Esophagus (tissue), 2 donors: ENCODE data around the gene TWNK. TPM values are rescaled to one million over a fixed set of nuclear protein-coding genes. Genes with fewer than 3 reads are reported as not detected.
A peak's percentile ranks its signal among the peaks of the same experiment; 100 is the strongest.

Experiments used
- H3K27ac ChIP-seq, 2 donors: one replicate each; pipeline ENCODE4 v1.5.1; 2013; ENCODE audit warnings: low read depth in 2 of 2, mild to moderate bottlenecking in 2 of 2, inconsistent platforms in 1 of 2, low read length in 1 of 2, moderate library complexity in 1 of 2
- H3K27me3 ChIP-seq, 2 donors: one replicate each; pipeline ENCODE4 v1.6.1; 2013; ENCODE audit warnings: low read length in 2 of 2, control low read depth in 1 of 2, mild to moderate bottlenecking in 1 of 2; ENCODE audit not compliant: insufficient read depth in 2 of 2, control insufficient read depth in 1 of 2
- H3K36me3 ChIP-seq, 2 donors: one replicate each; pipeline ENCODE4 v1.6.1; 2013; ENCODE audit warnings: low read length in 1 of 2; ENCODE audit not compliant: control insufficient read depth in 2 of 2, insufficient read depth in 2 of 2
- H3K4me1 ChIP-seq, 2 donors: one replicate each; pipeline ENCODE4 v1.6.1; 2013; ENCODE audit warnings: low read length in 1 of 2; ENCODE audit not compliant: control insufficient read depth in 2 of 2, insufficient read depth in 2 of 2
- H3K4me3 ChIP-seq, 2 donors: one replicate each; pipeline ENCODE4 v1.5.1; 2013; ENCODE audit warnings: low read length in 2 of 2, mild to moderate bottlenecking in 2 of 2, low read depth in 1 of 2, moderate library complexity in 1 of 2
- H3K9me3 ChIP-seq, 2 donors: one replicate each; pipeline ENCODE4 v1.6.1; 2013; ENCODE audit warnings: mild to moderate bottlenecking in 2 of 2, low read depth in 1 of 2, low read length in 1 of 2, moderate library complexity in 1 of 2; ENCODE audit not compliant: control insufficient read depth in 2 of 2, insufficient read depth in 1 of 2
- WGBS, 2 donors: extraction: QIAGEN DNeasy Blood & Tissue Kit; methylation state at CpG; one replicate each; pipeline ENCODE4 v1.1.7; 2013; 5-methylcytosine and 5-hydroxymethylcytosine counted together
- polyA plus RNA-seq, 2 donors: library from polyadenylated mRNA; stranded (reverse); fragments of 200-250 nt; gene quantifications; one replicate each; pipeline ENCODE4 v1.2.3, GENCODE V29; 2013
- donor health status: healthy with polysubstance abuse.
- donor health status: Bipolar disorder and iron deficiency.

The TWNK gene
- polyA plus RNA-seq, 2 donors = 3.6 to 7.1 TPM

DNA sequence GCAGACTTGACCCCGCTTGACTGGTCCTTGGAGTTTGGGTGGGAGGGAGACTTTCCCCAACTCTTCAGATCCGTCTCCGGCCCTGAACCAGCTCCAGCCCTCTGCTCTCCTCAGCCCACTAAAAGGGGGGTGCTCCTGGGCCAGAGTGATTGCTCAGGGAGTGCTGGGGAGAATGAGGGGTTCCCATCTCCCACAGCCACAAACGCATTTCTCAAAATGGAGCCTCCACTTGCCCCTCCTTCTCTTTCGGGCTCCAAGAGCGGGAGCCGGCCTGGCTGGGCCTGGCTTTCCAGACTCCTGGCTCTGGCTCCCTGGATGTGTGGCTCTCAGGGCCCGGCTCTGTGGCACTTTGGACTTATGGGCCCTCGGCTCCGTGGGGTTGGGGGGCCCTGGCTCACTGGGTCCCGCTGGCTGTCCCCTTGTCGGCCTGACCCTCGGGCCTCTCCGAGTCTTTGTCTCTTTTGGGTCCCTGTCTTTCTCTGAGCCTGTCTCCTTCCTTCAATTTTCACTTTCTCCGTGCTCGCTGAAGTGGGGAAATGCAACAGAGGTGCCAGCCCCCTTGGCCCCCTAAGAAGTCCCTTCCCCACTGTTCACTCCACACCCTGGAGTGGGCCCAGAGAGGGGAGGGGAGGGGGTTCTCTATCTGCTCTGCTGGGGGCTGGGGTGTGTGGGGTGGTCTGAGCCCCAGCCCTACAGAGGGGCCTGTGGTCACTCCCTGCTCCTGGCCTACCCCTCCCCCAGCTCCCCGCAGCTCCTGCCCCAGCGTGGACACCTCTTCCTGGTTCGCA, 13.0 kb downstream of the TWNK start:
- Histone ChIP-seq H3K4me1 (peaks cover 3 to 17% of the 10 kb centered on the region in 2 donors), H3K9me3 (no peaks in the 10 kb centered on the region), H3K27ac (peak overlapping the region; percentile 95 to 98), H3K27me3 (no peaks in the 10 kb centered on the region), H3K4me3 (peak overlapping the region; percentile 63 to 83), H3K36me3 (peaks cover 4 to 16% of the 10 kb centered on the region in 2 donors)
- 10 to 15% methylated on average over 19 of the region's 19 CpGs for WGBS, 2 donors

DNA sequence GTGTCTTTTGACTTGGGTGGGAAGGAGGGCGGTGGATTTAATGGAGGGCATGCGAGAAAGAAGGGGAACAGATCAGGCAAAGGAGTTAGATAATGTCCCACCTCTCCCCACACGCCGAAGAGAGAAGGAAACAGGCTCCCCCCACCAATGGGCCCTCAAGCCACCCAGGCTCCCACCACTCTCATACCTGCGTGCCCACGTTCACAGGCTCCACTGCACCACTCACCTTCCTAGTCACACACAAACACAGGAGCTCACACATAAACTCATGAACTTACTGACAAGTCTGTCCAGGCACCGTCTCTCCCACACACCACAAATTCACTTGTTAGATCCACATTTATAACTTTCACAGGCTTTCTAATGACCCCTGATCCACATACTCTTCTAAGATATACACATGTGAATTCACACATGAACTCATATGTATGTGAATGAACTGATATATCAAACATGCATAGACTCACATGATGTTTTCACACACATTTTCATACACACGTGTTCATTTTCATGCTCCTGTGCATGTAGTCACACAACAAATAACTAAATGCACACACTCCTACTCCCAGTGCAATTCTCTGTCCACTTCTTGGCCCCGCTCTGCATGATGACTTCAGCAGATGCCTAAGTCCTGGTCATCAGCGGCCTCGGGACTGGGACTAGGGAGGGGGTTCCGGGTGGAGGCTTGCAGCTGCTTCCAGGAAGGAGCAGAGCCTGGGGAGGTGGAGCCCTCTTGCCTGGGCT, 13.7 kb downstream of the TWNK start:
- WGBS, 2 donors = 28 to 39% methylated on average over 12 of the region's 12 CpGs
- H3K27me3 ChIP-seq = no peaks in the 10 kb centered on the region
- H3K36me3 ChIP-seq = peaks cover 4 to 21% of the 10 kb centered on the region in 2 donors
- peak overlapping the region; percentile 95 to 98 for H3K27ac ChIP-seq
- H3K4me1 ChIP-seq = peaks cover 3 to 17% of the 10 kb centered on the region in 2 donors
- H3K4me3 ChIP-seq = peak overlapping the region; percentile 63 to 83
- no peaks in the 10 kb centered on the region for H3K9me3 ChIP-seq

DNA sequence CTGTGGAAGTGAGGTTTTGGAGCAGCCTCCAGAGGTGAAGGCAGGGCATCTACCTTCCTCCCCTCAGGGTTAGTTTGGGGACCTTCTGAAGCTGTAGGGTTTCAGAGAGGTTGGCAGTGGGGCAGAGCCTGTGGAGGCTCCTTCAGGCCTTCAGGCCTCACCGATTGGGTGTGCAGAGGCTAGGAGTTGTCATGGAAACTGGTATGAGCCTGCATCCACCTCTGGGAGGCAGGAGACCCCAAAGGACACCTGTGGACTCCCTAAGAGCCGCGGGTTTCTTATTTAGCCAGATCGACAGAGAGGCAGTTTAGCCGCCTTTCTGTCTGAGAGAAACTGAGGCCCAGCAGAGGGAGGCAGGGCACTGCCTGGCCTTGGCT, 14.3 kb downstream of the TWNK start:
- Histone ChIP-seq H3K4me3 (no peak overlapping the region), H3K9me3 (no peaks in the 10 kb centered on the region), H3K27me3 (no peaks in the 10 kb centered on the region), H3K36me3 (peaks cover 4 to 26% of the 10 kb centered on the region in 2 donors), H3K4me1 (peaks cover 3 to 13% of the 10 kb centered on the region in 2 donors), H3K27ac (peak overlapping the region; percentile 50 to 78)
- 56 to 67% methylated on average over 5 of the region's 5 CpGs for WGBS, 2 donors

DNA sequence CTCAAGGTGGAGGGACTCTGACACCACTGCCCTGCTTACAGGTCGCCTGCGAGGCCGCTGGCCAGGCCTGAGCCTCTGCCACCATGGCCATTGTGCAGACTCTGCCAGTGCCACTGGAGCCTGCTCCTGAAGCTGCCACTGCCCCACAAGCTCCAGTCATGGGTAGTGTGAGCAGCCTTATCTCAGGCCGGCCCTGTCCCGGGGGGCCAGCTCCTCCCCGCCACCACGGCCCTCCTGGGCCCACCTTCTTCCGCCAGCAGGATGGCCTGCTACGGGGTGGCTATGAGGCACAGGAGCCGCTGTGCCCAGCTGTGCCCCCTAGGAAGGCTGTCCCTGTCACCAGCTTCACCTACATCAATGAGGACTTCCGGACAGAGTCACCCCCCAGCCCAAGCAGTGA, 15.1 kb downstream of the TWNK start:
- H3K36me3 ChIP-seq = peaks cover 4 to 31% of the 10 kb centered on the region in 2 donors
- 82 to 84% methylated on average over 10 to 11 of the region's 11 CpGs for WGBS, 2 donors
- H3K9me3 ChIP-seq = no peaks in the 10 kb centered on the region
- peak overlapping the region in 1 of 2 donors; percentile 3 for H3K4me3 ChIP-seq
- H3K27ac ChIP-seq = peak overlapping the region; percentile 50 to 78
- peaks cover 3 to 12% of the 10 kb centered on the region in 2 donors for H3K4me1 ChIP-seq
- H3K27me3 ChIP-seq = no peaks in the 10 kb centered on the region

DNA sequence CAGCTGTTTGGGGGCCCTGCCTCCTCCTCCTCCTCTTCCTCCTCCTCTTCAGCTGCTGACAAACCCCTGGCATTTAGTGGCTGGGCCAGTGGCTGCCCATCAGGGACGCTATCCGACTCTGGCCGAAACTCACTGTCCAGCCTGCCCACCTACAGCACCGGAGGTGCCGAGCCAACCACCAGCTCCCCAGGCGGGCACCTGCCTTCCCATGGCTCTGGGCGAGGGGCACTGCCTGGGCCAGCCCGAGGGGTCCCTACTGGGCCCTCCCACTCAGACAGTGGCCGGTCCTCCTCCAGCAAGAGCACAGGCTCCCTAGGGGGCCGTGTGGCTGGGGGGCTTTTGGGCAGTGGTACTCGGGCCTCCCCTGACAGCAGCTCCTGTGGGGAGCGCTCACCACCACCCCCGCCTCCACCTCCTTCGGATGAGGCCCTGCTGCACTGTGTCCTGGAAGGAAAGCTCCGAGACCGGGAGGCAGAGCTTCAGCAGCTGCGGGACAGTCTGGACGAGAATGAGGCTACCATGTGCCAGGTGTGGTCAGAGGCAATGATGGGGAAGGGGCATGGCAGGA, 16.4 kb downstream of the TWNK start:
- Histone ChIP-seq H3K4me3 (no peak overlapping the region), H3K36me3 (peaks cover 4 to 31% of the 10 kb centered on the region in 2 donors), H3K4me1 (peaks cover 0 to 11% of the 10 kb centered on the region in 2 donors), H3K27ac (no peak overlapping the region), H3K9me3 (no peaks in the 10 kb centered on the region), H3K27me3 (no peaks in the 10 kb centered on the region)
- WGBS, 2 donors = 92 to 93% methylated on average over 18 of the region's 18 CpGs

DNA sequence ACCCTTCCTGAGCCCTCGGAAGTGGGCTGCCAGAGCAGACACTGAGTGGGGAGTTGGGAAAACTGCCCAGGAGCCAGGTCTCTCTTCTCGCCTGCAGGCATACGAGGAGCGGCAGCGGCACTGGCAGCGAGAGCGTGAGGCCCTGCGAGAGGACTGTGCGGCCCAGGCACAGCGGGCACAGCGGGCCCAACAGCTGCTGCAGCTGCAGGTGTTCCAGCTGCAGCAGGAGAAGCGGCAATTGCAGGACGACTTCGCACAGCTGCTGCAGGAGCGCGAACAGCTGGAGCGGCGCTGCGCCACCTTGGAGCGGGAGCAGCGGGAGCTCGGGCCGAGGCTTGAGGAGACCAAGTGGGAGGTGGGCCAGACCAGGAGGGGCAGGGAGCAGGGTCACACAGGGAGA, 18.0 kb downstream of the TWNK start:
- H3K36me3 ChIP-seq = peaks cover 4 to 31% of the 10 kb centered on the region in 2 donors
- no peak overlapping the region for H3K27ac ChIP-seq
- H3K4me3 ChIP-seq = no peak overlapping the region
- no peaks in the 10 kb centered on the region for H3K27me3 ChIP-seq
- 83 to 91% methylated on average over 23 of the region's 23 CpGs for WGBS, 2 donors
- H3K9me3 ChIP-seq = no peaks in the 10 kb centered on the region
- H3K4me1 ChIP-seq = peaks cover 4 to 11% of the 10 kb centered on the region in 2 donors

DNA sequence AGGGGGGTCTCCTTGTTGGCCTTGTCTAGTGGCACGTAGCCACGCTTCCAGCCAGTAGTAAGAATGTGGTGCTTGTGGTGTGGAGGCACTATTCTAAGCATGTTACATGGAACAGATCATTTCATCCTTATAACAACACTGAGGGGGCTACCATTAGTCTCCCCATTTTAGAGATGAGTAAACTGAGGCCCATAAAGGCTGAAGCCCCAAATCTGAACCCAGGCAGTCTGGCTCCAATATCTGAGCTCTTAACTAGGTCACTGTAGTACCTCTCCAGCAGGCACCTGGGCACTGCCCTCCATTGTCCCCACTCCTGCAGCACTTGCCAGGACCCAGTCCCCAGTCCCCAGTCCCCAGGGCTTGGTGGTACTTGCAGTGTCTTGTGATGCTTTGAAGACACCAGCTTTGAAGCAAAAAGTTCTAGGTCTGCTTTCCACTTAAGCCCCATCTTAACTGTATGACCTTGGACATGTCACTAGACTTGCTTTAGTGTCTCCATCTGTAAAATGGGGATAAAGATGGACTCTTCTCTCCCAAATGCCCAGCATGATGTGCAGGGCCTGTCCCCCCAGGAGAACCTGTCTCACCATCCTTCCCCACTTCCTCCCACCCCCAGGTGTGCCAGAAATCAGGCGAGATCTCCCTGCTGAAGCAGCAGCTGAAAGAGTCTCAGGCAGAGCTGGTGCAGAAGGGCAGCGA, 18.7 kb downstream of the TWNK start:
- H3K9me3 ChIP-seq = no peaks in the 10 kb centered on the region
- H3K4me1 ChIP-seq = peaks cover 4 to 6% of the 10 kb centered on the region in 2 donors
- peaks cover 4 to 31% of the 10 kb centered on the region in 2 donors for H3K36me3 ChIP-seq
- no peak overlapping the region for H3K27ac ChIP-seq
- H3K27me3 ChIP-seq = no peaks in the 10 kb centered on the region
- H3K4me3 ChIP-seq = no peak overlapping the region
- WGBS, 2 donors = 94 to 95% methylated on average over 4 of the region's 4 CpGs

DNA sequence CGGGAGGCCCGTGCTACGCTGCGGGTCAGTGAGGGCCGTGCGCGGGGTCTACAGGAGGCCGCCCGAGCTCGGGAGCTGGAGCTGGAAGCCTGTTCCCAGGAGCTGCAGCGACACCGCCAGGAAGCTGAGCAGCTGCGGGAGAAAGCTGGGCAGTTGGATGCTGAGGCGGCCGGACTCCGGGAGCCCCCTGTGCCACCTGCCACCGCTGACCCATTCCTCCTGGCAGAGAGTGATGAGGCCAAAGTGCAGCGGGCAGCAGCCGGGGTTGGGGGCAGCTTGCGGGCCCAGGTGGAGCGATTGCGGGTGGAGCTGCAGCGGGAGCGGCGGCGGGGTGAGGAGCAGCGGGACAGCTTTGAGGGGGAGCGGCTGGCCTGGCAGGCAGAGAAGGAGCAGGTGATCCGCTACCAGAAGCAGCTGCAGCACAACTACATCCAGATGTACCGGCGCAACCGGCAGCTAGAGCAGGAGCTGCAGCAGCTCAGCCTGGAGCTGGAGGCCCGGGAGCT, 19.3 kb downstream of the TWNK start:
- no peaks in the 10 kb centered on the region for H3K9me3 ChIP-seq
- WGBS, 2 donors = 81 to 83% methylated on average over 33 of the region's 33 CpGs
- peaks cover 4% of the 10 kb centered on the region in 2 donors for H3K4me1 ChIP-seq
- H3K27ac ChIP-seq = no peak overlapping the region
- H3K27me3 ChIP-seq = no peaks in the 10 kb centered on the region
- H3K4me3 ChIP-seq = no peak overlapping the region
- H3K36me3 ChIP-seq = peaks cover 4 to 31% of the 10 kb centered on the region in 2 donors

DNA sequence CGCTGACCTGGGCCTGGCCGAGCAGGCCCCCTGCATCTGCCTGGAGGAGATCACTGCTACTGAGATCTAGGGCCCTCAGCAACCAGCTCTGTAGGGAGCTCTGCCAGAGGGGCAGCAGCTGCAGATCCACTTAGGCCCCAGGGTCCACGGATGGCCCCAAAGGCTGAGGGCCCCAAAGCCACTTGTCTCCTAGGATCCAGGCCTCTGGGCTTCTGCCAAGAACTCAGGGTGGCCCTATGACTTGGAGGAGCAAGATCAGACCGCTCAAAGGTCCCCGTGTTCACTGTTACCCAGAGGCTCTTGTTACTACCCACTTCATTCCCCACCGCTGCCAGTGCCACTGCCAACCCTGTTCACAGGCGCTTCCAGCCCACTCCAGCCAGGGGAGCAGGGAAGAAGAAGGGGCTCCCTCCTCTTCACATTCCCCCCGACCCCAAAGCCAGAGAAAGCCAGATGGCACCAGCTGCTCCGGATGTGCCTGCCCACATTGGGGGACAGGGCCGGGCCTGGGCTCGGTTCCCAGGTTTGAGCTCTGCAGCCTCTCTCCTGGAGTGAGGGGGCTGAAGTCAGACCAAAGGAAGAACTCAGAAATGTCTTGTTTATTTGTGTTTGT, 19.9 kb downstream of the TWNK start:
- 56 to 68% methylated on average over 11 of the region's 11 CpGs for WGBS, 2 donors
- no peaks in the 10 kb centered on the region for H3K27me3 ChIP-seq
- H3K4me1 ChIP-seq = peaks cover 4% of the 10 kb centered on the region in 2 donors
- H3K4me3 ChIP-seq = no peak overlapping the region
- no peak overlapping the region for H3K27ac ChIP-seq
- H3K36me3 ChIP-seq = peaks cover 4 to 31% of the 10 kb centered on the region in 2 donors
- no peaks in the 10 kb centered on the region for H3K9me3 ChIP-seq
